K562 (cell line): ENCODE data around the gene TSKS. TPM values are rescaled to one million over a fixed set of nuclear protein-coding genes. Genes with fewer than 3 reads are reported as not detected.
A peak's percentile ranks its signal among the peaks of the same experiment; 100 is the strongest.

Experiments
- ATF3 ChIP-seq, 2 experiments: fragments of 450-650 bp in 1 of 2; sonication (generic) in 1 of 2; formaldehyde crosslinking in 1 of 2; IDR thresholded peaks in 1 of 2; conservative IDR thresholded peaks in 1 of 2; 2 replicates each; pipeline versions ENCODE4 v1.6.1 to v1.8.1; 2016 to 2023; ENCODE audit warnings: mild to moderate bottlenecking in 2 of 2, moderate library complexity in 2 of 2, inconsistent platforms in 1 of 2, missing genetic modification reagents in 1 of 2
- CCAR2 ChIP-seq: fragments of 200-400 bp; formaldehyde crosslinking; IDR thresholded peaks from 2 replicates; pipeline ENCODE4 v1.6.1; 2017; ENCODE audit warnings: mild to moderate bottlenecking, low read depth, low read length
- EP400 ChIP-seq: fragments of 450-650 bp; IDR thresholded peaks from 2 replicates; pipeline ENCODE4 v1.6.1; 2017; ENCODE audit warnings: antibody characterized with exemption, mild to moderate bottlenecking, moderate library complexity
- JUN ChIP-seq, 2 experiments: sonication (generic) in 1 of 2; formaldehyde crosslinking in 1 of 2; IDR thresholded peaks; 2 replicates each; pipeline versions ENCODE4 v1.6.1 to v1.8.0; 2012 to 2022; ENCODE audit warnings: borderline replicate concordance in 2 of 2, mild to moderate bottlenecking in 2 of 2, improper control_type of control experiment in 1 of 2, low read depth in 1 of 2, low read length in 1 of 2, missing genetic modification reagents in 1 of 2
- KDM1A ChIP-seq, 2 experiments: fragments of 450-650 bp; IDR thresholded peaks; 2 replicates each; pipeline ENCODE4 v1.6.1; 2016; ENCODE audit warnings: mild to moderate bottlenecking in 2 of 2
- KDM2B ChIP-seq: fragments of 250-450 bp; sonication (Bioruptor Pico); IDR thresholded peaks from 2 replicates; pipeline ENCODE4 v1.8.0; 2021; ENCODE audit warnings: mild to moderate bottlenecking, moderate library complexity
- KHSRP ChIP-seq: fragments of 450-650 bp; IDR thresholded peaks from 2 replicates; pipeline ENCODE4 v1.6.1; 2017
- PCBP1 ChIP-seq: fragments of 200-400 bp; formaldehyde crosslinking; IDR thresholded peaks from 2 replicates; pipeline ENCODE4 v1.6.1; 2018; ENCODE audit warnings: mild to moderate bottlenecking, low read depth, low read length; ENCODE audit not compliant: poor library complexity, severe bottlenecking
- THRB ChIP-seq: fragments of 450-650 bp; formaldehyde crosslinking; conservative IDR thresholded peaks from 2 replicates; pipeline ENCODE4 v1.4.0; 2022; ENCODE audit warnings: mild to moderate bottlenecking, missing genetic modification characterization
- ZFX ChIP-seq: sonication (generic); formaldehyde crosslinking; IDR thresholded peaks from 2 replicates; pipeline ENCODE4 v1.8.0; 2022; ENCODE audit warnings: mild to moderate bottlenecking, missing genetic modification reagents, moderate library complexity
- ZNF316 ChIP-seq: fragments of 450-650 bp; IDR thresholded peaks from 2 replicates; pipeline ENCODE4 v1.6.1; 2016
- ZNF347 ChIP-seq: fragments of 450-650 bp; formaldehyde crosslinking; IDR thresholded peaks from 2 replicates; pipeline ENCODE4 v1.4.0; 2020; ENCODE audit warnings: low read depth, mild to moderate bottlenecking, moderate library complexity
- ZNF518B ChIP-seq: fragments of 250-450 bp; sonication (Bioruptor Pico); IDR thresholded peaks from 2 replicates; pipeline ENCODE4 v1.5.0; 2021; ENCODE audit warnings: mild to moderate bottlenecking, moderate library complexity
- ZNF766 ChIP-seq: fragments of 200-800 bp; sonication (Bioruptor generic); conservative IDR thresholded peaks from 2 replicates; pipeline ENCODE4 v1.6.1; 2016; ENCODE audit warnings: missing genetic modification characterization, missing compliant biosample characterization
- polyA plus RNA-seq, 8 experiments: library from polyadenylated mRNA; depleted of rRNA in 4 of 8; stranded (reverse) in 5 of 8; unstranded in 3 of 8; fragments of >200 nt; fragmentation: Nextera tagmentation in 2 of 8; fragmentation: Illumina TruSeq in 1 of 8; extraction: Ambion mirVana in 2 of 8; extraction: Trizol in 1 of 8; gene quantifications; 2 replicates each; pipeline versions ENCODE4 v1.2.1 to v1.2.3, GENCODE V29; 2011 to 2014; ENCODE audit warnings: inconsistent platforms in 1 of 8, missing spikeins in 1 of 8
- total RNA-seq, 7 experiments: library from RNA; depleted of rRNA in 6 of 7; stranded (reverse); fragments of >200 nt in 6 of 7; fragmentation: Illumina TruSeq in 2 of 7; extraction: Trizol in 2 of 7; gene quantifications; 2 replicates each; pipeline versions ENCODE4 v1.2.1 to v1.2.3, GENCODE V29; 2011 to 2021; ENCODE audit warnings: low replicate concordance in 1 of 7

The TSKS gene
- total and polyA plus RNA-seq, 9 of the 15 experiments (the other 6 are each of a cell fraction or from before 2014, with no cell fraction given), result 0.14 to 4.5 (median 0.80) TPM

GRCh38 chr19:49776371-49776764 is 13.3 kb upstream of the TSKS start (continued):
- peak; percentile 30 for TF ChIP-seq EP400
- no peak for TF ChIP-seq THRB (CRISPR knock-in tag)
- TF ChIP-seq PCBP1, result no peak
- no peak for TF ChIP-seq CCAR2
- TF ChIP-seq JUN (IDR thresholded peaks at IDR 0.05; ENCODE audit: borderline replicate concordance, low read depth, low read length), result no peak
- no peak for TF ChIP-seq JUN (CRISPR knock-in tag; IDR thresholded peaks at IDR 0.05; ENCODE audit: borderline replicate concordance)
- no peak for TF ChIP-seq KDM2B (CRISPR knock-in tag)
- 0 out of 2 replicates have a peak, but pooled peaks have one; percentile 27 for TF ChIP-seq ZFX
- no peak for TF ChIP-seq ZNF766 (CRISPR knock-in tag)
- TF ChIP-seq ZNF518B (CRISPR knock-in tag), result no peak
- TF ChIP-seq ATF3 (IDR thresholded peaks at IDR 0.05), result peak; percentile 31; the same call in 1 of the 2 replicates
- no peak for TF ChIP-seq ATF3 (CRISPR knock-in tag; conservative IDR thresholded peaks at IDR 0.05)
- no peak for TF ChIP-seq ZNF347 (CRISPR knock-in tag)
- no peak for TF ChIP-seq ZNF316
- TF ChIP-seq KDM1A (IDR thresholded peaks at IDR 0.05), result peak; percentile 19 to 47; a peak in 1 of 4 replicates
- TF ChIP-seq KHSRP, result no peak
- TF ChIP-seq, all 486 proteins: peak for 8
